HepG2 (cell line): ENCODE data around the gene PCYT2. TPM values are rescaled to one million over a fixed set of nuclear protein-coding genes. Genes with fewer than 3 reads are reported as not detected.

Source experiments
- CCDC6 ChIP-seq: sonication (generic); formaldehyde crosslinking; IDR thresholded peaks from 2 replicates; pipeline ENCODE4 v1.8.1; 2022; ENCODE audit warnings: mild to moderate bottlenecking, missing genetic modification reagents, moderate library complexity
- ETV5 ChIP-seq: IDR thresholded peaks from 2 replicates; pipeline ENCODE4 v1.6.1; 2018; ENCODE audit warnings: missing biosample characterization, missing genetic modification reagents, inconsistent platforms, borderline replicate concordance
- GFI1 ChIP-seq: sonication (generic); formaldehyde crosslinking; IDR thresholded peaks from 2 replicates; pipeline ENCODE4 v1.5.0; 2020; ENCODE audit warnings: missing genetic modification reagents, mild to moderate bottlenecking, borderline replicate concordance
- GRHL1 ChIP-seq: sonication (generic); formaldehyde crosslinking; conservative IDR thresholded peaks from 2 replicates; pipeline ENCODE4 v1.8.0; 2022; ENCODE audit warnings: missing genetic modification reagents
- HNRNPL ChIP-seq: fragments of 200-400 bp; formaldehyde crosslinking; IDR thresholded peaks from 2 replicates; pipeline ENCODE4 v1.6.1; 2017; ENCODE audit warnings: mild to moderate bottlenecking, low read depth, low read length
- PBX2 ChIP-seq: IDR thresholded peaks from 2 replicates; pipeline ENCODE4 v1.6.1; 2016; ENCODE audit warnings: control low read depth
- PHF5A ChIP-seq: IDR thresholded peaks from one replicate; pipeline ENCODE4 v1.6.1; 2018; ENCODE audit warnings: low read depth, missing genetic modification reagents; ENCODE audit not compliant: unreplicated experiment
- SIX4 ChIP-seq: sonication (generic); formaldehyde crosslinking; IDR thresholded peaks from 2 replicates; pipeline ENCODE4 v1.4.0; 2020; ENCODE audit warnings: missing genetic modification reagents
- U2AF1 ChIP-seq: fragments of 200-400 bp; formaldehyde crosslinking; optimal IDR thresholded peaks from 2 replicates; pipeline ENCODE3; 2017; ENCODE audit warnings: mild to moderate bottlenecking, low read depth, low read length
- ZFX ChIP-seq: sonication (generic); formaldehyde crosslinking; IDR thresholded peaks from 2 replicates; pipeline ENCODE4 v1.4.0; 2020; ENCODE audit warnings: mild to moderate bottlenecking, low read depth, missing genetic modification reagents, moderate library complexity
- ZKSCAN1 ChIP-seq: fragments of 150-350 bp; IDR thresholded peaks from 2 replicates; pipeline ENCODE4 v1.6.1; 2014; ENCODE audit warnings: low read length
- ZMAT5 ChIP-seq: sonication (generic); formaldehyde crosslinking; IDR thresholded peaks from 2 replicates; pipeline ENCODE4 v1.5.0; 2020; ENCODE audit warnings: mild to moderate bottlenecking, low read depth, missing genetic modification reagents, borderline replicate concordance
- ZNF124 ChIP-seq: sonication (generic); formaldehyde crosslinking; IDR thresholded peaks from 2 replicates; pipeline ENCODE4 v1.4.0; 2020; ENCODE audit warnings: missing genetic modification reagents
- ZNF160 ChIP-seq: sonication (generic); formaldehyde crosslinking; IDR thresholded peaks from 2 replicates; pipeline ENCODE4 v1.8.0; 2022; ENCODE audit warnings: mild to moderate bottlenecking, inconsistent platforms, missing genetic modification reagents
- ZNF547 ChIP-seq: sonication (generic); formaldehyde crosslinking; IDR thresholded peaks from 2 replicates; pipeline ENCODE4 v1.5.1; 2020; ENCODE audit warnings: mild to moderate bottlenecking, missing genetic modification reagents
- ZNF549 ChIP-seq: sonication (generic); formaldehyde crosslinking; IDR thresholded peaks from 2 replicates; pipeline ENCODE4 v1.5.0; 2020; ENCODE audit warnings: missing genetic modification reagents
- ZNF569 ChIP-seq: sonication (generic); formaldehyde crosslinking; IDR thresholded peaks from 2 replicates; pipeline ENCODE4 v1.5.0; 2020; ENCODE audit warnings: mild to moderate bottlenecking, missing genetic modification reagents, moderate library complexity, borderline replicate concordance
- ZNF629 ChIP-seq: sonication (generic); formaldehyde crosslinking; conservative IDR thresholded peaks from 2 replicates; pipeline ENCODE4 v1.5.0; 2020; ENCODE audit warnings: missing genetic modification reagents
- ZNF747 ChIP-seq: sonication (generic); formaldehyde crosslinking; IDR thresholded peaks from 2 replicates; pipeline ENCODE4 v1.8.1; 2023; ENCODE audit warnings: missing genetic modification reagents, mild to moderate bottlenecking, borderline replicate concordance
- ZNF850 ChIP-seq: sonication (generic); formaldehyde crosslinking; conservative IDR thresholded peaks from 2 replicates; pipeline ENCODE4 v1.9.0; 2021; ENCODE audit warnings: mild to moderate bottlenecking, missing genetic modification reagents
- polyA plus RNA-seq, 8 experiments: library from polyadenylated mRNA; depleted of rRNA in 3 of 8; stranded (reverse) in 7 of 8; unstranded in 1 of 8; fragments of >200 nt; fragmentation: Illumina TruSeq in 4 of 8; extraction: Trizol in 4 of 8; gene quantifications; 2 replicates each; pipeline versions ENCODE4 v1.2.1 to v1.2.3, GENCODE V29; 2011 to 2016; ENCODE audit warnings: low read depth in 4 of 8, missing spikeins in 1 of 8, mixed read lengths in 1 of 8; ENCODE audit not compliant: insufficient read depth in 1 of 8
- total RNA-seq, 5 experiments: library from RNA; depleted of rRNA; stranded (reverse); fragments of >200 nt; fragmentation: Illumina TruSeq; extraction: Trizol; gene quantifications; 2 replicates each; pipeline ENCODE4 v1.2.3, GENCODE V29; 2016; ENCODE audit warnings: low read depth in 1 of 5
- TF ChIP-seq, protein P1 (sequence below): sonication (generic); formaldehyde crosslinking; IDR thresholded peaks from 2 replicates; pipeline ENCODE4 v1.8.0; 2022; ENCODE audit warnings: low read depth, missing genetic modification reagents
- TF ChIP-seq, protein P2 (sequence below): sonication (generic); formaldehyde crosslinking; IDR thresholded peaks from 2 replicates; pipeline ENCODE4 v1.4.0; 2020; ENCODE audit warnings: missing genetic modification reagents
- TF ChIP-seq, protein P3 (sequence below): sonication (generic); formaldehyde crosslinking; IDR thresholded peaks from 2 replicates; pipeline ENCODE4 v1.5.0; 2020; ENCODE audit warnings: missing genetic modification reagents

Gene PCYT2
- total and polyA plus RNA-seq, 2 of the 13 experiments (the other 11 are each of a cell fraction or from before 2014, with no cell fraction given) = 147 to 297 TPM

DNA sequence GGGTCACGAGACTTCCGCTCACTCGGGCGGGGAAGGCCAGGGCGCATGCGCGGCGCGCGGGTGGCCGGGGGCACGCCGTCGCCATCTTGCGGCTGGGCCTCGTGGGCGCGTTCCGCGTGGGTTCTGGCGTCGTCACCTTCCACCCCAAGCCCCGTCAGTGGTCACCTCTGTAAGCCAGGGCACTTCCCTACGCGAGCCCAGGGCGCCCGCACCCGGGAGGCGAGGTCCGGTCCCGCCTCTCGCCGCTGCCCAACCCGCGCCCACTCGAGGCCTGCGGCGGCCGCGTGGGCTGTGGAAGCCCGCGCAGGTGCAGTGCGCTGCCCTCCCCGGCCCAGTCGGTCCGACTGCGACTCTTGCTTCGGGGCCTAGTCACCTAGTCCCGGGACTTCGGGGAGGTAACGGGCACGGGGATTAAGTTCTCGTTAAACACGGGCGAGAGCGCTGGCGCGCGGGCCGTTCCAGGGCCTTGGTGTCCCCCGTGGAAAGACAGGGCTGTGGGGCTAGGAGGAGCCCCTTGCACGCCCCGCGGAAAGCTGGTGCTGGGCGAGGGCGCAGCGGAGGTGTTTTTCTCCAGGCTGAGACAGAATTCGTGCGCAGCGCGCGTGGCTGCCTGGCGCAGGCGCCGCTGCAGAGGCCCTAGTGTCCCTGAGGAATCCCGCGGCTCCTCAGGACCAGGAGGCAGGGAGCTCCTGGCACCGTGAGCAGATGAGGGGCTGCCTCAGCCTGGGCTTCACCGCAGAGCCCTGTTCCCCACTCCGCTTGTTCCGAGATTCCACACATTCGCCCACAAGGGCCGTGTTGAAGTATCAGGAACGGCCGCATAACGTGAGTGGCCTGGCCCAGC, 39.6 kb downstream of the PCYT2 start (continued):
- TF ChIP-seq ZMAT5 = peak; percentile 94; the same call in 1 of the 2 replicates
- 0 out of 2 replicates have a peak, but pooled peaks have one; percentile 76 for TF ChIP-seq ZNF549 (CRISPR knock-in tag)
- TF ChIP-seq ZNF547 = peak; percentile 99
- no peak for TF ChIP-seq ZNF629 (CRISPR knock-in tag)
- TF ChIP-seq ZNF569 (CRISPR knock-in tag) = peak; percentile 77; the same call in 1 of the 2 replicates
- TF ChIP-seq ETV5 (CRISPR knock-in tag) = peak; percentile 99
- TF ChIP-seq, protein P1, sequence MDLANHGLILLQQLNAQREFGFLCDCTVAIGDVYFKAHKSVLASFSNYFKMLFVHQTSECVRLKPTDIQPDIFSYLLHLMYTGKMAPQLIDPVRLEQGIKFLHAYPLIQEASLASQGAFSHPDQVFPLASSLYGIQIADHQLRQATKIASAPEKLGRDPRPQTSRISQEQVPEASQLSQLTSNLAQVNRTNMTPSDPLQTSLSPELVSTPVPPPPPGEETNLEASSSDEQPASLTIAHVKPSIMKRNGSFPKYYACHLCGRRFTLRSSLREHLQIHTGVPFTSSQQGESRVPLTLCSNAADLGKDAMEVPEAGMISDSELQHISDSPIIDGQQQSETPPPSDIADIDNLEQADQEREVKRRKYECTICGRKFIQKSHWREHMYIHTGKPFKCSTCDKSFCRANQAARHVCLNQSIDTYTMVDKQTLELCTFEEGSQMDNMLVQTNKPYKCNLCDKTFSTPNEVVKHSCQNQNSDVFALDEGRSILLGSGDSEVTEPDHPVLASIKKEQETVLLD (CRISPR knock-in tag) = peak; percentile 49
- peak; percentile 95 for TF ChIP-seq ZNF160 (CRISPR knock-in tag)
- TF ChIP-seq ZKSCAN1 = no peak; the same call in 1 of the 2 replicates
- no peak for TF ChIP-seq GRHL1
- TF ChIP-seq HNRNPL = peak; percentile 74; the same call in 1 of the 2 replicates
- peak; percentile 91; the same call in 1 of the 2 replicates for TF ChIP-seq CCDC6 (CRISPR knock-in tag)
- TF ChIP-seq SIX4 (CRISPR knock-in tag) = peak; percentile 75; the same call in 1 of the 2 replicates
- TF ChIP-seq U2AF1 = peak; percentile 91
- TF ChIP-seq ZNF850 (CRISPR knock-in tag) = no peak
- no peak; the same call in 1 of the 2 replicates for TF ChIP-seq PBX2 (CRISPR knock-in tag)
- TF ChIP-seq GFI1 (CRISPR knock-in tag) = peak; percentile 91
- TF ChIP-seq PHF5A = peak; percentile 17
- TF ChIP-seq, protein P2, sequence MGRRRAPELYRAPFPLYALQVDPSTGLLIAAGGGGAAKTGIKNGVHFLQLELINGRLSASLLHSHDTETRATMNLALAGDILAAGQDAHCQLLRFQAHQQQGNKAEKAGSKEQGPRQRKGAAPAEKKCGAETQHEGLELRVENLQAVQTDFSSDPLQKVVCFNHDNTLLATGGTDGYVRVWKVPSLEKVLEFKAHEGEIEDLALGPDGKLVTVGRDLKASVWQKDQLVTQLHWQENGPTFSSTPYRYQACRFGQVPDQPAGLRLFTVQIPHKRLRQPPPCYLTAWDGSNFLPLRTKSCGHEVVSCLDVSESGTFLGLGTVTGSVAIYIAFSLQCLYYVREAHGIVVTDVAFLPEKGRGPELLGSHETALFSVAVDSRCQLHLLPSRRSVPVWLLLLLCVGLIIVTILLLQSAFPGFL (CRISPR knock-in tag) = no peak
- peak; percentile 92 for TF ChIP-seq ZFX (CRISPR knock-in tag)
- TF ChIP-seq ZNF747 (CRISPR knock-in tag) = peak; percentile 70
- no peak for TF ChIP-seq ZNF124 (CRISPR knock-in tag)
- TF ChIP-seq, protein P3, sequence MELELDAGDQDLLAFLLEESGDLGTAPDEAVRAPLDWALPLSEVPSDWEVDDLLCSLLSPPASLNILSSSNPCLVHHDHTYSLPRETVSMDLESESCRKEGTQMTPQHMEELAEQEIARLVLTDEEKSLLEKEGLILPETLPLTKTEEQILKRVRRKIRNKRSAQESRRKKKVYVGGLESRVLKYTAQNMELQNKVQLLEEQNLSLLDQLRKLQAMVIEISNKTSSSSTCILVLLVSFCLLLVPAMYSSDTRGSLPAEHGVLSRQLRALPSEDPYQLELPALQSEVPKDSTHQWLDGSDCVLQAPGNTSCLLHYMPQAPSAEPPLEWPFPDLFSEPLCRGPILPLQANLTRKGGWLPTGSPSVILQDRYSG = no peak; the same call in 1 of the 2 replicates
